ENCODE measurements around the gene SPTLC2.
"Not testable (repeated sequence)": the region's sequence is repeated elsewhere in the genome, so short reads cannot be mapped to it uniquely, and the experiment has no call there.

The SPTLC2 gene

GRCh38 chr14:77616454-77617229 is at the start of gene SPTLC2:
Gene SPTLC2, minus strand, starts transcription at chr14:77616637. Its CDS starts 58 bp downstream, at chr14:77616579.
- DNase-seq (ENCODE audit: low read depth), result peak; percentile 99
- TF ChIP-seq, protein P1, sequence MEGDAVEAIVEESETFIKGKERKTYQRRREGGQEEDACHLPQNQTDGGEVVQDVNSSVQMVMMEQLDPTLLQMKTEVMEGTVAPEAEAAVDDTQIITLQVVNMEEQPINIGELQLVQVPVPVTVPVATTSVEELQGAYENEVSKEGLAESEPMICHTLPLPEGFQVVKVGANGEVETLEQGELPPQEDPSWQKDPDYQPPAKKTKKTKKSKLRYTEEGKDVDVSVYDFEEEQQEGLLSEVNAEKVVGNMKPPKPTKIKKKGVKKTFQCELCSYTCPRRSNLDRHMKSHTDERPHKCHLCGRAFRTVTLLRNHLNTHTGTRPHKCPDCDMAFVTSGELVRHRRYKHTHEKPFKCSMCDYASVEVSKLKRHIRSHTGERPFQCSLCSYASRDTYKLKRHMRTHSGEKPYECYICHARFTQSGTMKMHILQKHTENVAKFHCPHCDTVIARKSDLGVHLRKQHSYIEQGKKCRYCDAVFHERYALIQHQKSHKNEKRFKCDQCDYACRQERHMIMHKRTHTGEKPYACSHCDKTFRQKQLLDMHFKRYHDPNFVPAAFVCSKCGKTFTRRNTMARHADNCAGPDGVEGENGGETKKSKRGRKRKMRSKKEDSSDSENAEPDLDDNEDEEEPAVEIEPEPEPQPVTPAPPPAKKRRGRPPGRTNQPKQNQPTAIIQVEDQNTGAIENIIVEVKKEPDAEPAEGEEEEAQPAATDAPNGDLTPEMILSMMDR (conservative IDR thresholded peaks at IDR 0.05; ENCODE audit: low read depth, low read length), result peak; percentile 30
- peak within 1 kb of the TSS; percentile 87 for H3K4me3 ChIP-seq (ENCODE audit: low read length)

DNA sequence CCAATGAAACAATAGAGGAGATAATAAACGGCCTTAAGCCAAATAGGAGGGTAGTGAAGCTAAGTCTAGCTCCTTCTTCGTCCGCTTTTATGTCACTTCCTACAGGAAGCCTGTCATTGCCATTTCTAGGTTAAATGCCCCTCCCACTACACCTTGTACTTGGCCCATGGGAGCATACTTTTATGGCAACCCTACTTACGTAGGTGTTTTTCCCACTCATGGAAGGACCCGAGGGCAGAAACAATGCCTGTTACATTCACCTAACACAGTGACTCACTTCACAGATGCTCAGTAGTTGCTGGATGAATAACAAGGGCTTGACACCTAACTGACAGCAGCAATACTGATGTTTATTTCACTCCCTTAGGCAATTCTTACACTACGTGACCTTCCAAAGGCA is 46.9 kb upstream of the SPTLC2 start:
- no peak for DNase-seq (ENCODE audit: low read depth)
- TF ChIP-seq, protein P1 (conservative IDR thresholded peaks at IDR 0.05; ENCODE audit: low read depth, low read length), result no peak
- H3K4me3 ChIP-seq (ENCODE audit: low read length), result no peak overlapping the region

GRCh38 chr14:77661562-77661961 is 45.1 kb upstream of the SPTLC2 start:
- not testable (repeated sequence) for DNase-seq (ENCODE audit: low read depth); H3K4me3 ChIP-seq (ENCODE audit: low read length)

DNA sequence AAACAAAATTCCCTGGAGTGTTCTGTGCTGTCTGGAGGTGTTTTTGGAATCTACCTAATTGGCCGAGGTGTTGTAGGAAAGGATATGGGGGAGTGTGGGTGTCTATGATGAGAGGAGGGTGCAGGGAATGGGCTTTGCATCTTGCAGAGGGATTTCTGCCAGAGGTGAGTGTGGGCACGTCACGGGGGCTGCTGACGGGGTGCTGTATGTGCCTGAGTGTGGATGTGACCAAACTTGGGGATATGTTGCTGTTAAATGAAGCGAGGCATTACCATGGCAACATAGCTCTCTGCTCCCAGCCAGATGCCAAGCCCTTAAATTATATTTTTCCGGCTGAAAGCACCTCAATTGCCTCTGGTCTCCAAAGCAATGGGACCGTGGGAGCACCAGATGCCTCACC is 44.3 kb upstream of the SPTLC2 start:
- peak overlapping the region; percentile 16 for H3K4me3 ChIP-seq (ENCODE audit: low read length)
- TF ChIP-seq, protein P1 (conservative IDR thresholded peaks at IDR 0.05; ENCODE audit: low read depth, low read length), result no peak
- DNase-seq (ENCODE audit: low read depth), result peak; percentile 53

DNA sequence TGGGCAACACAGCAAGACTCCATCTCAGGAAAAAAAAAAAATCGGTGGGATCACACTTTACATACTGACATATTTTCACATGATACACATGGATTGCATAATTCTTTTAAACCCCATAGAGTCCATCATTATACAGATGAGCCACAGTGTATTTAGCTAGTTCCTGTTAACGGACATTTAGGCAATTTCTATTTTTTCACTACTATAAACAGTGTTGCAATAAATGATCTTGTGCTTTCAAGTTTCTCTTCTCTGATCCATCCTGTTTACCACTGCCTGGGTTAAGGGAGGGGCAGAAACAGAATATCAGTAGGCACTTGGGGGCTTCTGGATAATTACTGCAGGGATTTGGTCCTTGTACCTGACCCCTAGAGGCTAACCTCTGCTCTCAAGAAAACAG is 43.4 kb upstream of the SPTLC2 start:
- TF ChIP-seq, protein P1 (conservative IDR thresholded peaks at IDR 0.05; ENCODE audit: low read depth, low read length), result no peak
- no peak for DNase-seq (ENCODE audit: low read depth)
- no peak overlapping the region for H3K4me3 ChIP-seq (ENCODE audit: low read length)

GRCh38 chr14:77657280-77657679 is 40.8 kb upstream of the SPTLC2 start:
- no peak for DNase-seq (ENCODE audit: low read depth)
- TF ChIP-seq, protein P1 (conservative IDR thresholded peaks at IDR 0.05; ENCODE audit: low read depth, low read length), result no peak
- H3K4me3 ChIP-seq (ENCODE audit: low read length), result no peak overlapping the region

- DNase-seq (ENCODE audit: low read depth), result no peak
- TF ChIP-seq, protein P1 (conservative IDR thresholded peaks at IDR 0.05; ENCODE audit: low read depth, low read length), result no peak
- H3K4me3 ChIP-seq (ENCODE audit: low read length), result no peak overlapping the region
Observed at GRCh38 chr14:77654001-77654441, 37.6 kb upstream of the SPTLC2 start.
